Loucy (cell line): ENCODE data around the gene FAM53A.

Experiments used
- CTCF ChIP-seq: fragments of 200-600 bp; sonication (generic); conservative IDR thresholded peaks from 2 replicates; pipeline ENCODE4 v1.5.1; 2014; ENCODE audit warnings: mild to moderate bottlenecking, antibody characterized with exemption, low read length
- EZH2phosphoT487 ChIP-seq: fragments of 200-600 bp; IDR thresholded peaks from 2 replicates; pipeline ENCODE4 v1.6.1; 2018; ENCODE audit warnings: antibody characterized with exemption, mild to moderate bottlenecking, moderate library complexity, borderline replicate concordance

- TF ChIP-seq CTCF (no peak), EZH2phosphoT487 (no peak)
Observed at GRCh38 chr4:1722551-1723118, 38.5 kb upstream of the FAM53A start.
